Stimulated activated CD8-positive, alpha-beta memory T cell treated with anti-CD3 and anti-CD28 coated beads, Interleukin-4, amount 100 ng/mL, for 1 hour (primary cell): ENCODE data around the gene RADX.
"Not testable (repeated sequence)": the region's sequence is repeated elsewhere in the genome, so short reads cannot be mapped to it uniquely, and the experiment has no call there.

Experiments used
- DNase-seq, 2 donors: peaks; one replicate each; pipeline ENCODE4 v3.0.0-alpha.2; 2020; ENCODE audit warnings: low read depth in 2 of 2, low spot score in 1 of 2

RADX gene

GRCh38 chrX:106611679-106612392 lies at the start of gene RADX:
Gene RADX, plus strand, starts transcription at chrX:106611978. Its CDS starts 103 bp downstream, at chrX:106612081.
- peak; percentile 60 to 72 for DNase-seq

- DNase-seq: no peak
These were observed 46.8 kb upstream of the RADX start for GRCh38 chrX:106564986-106565385.

GRCh38 chrX:106566362-106566761 lies 45.4 kb upstream of the RADX start:
- DNase-seq: no peak

- no peak for DNase-seq
These were observed 29.9 kb upstream of the RADX start for GRCh38 chrX:106581856-106582255.

- DNase-seq: no peak
These were observed 26.3 kb upstream of the RADX start for GRCh38 chrX:106585478-106585877.

GRCh38 chrX:106588801-106589200 lies 23.0 kb upstream of the RADX start:
- no peak for DNase-seq

- DNase-seq: no peak
These were observed 12.4 kb upstream of the RADX start for GRCh38 chrX:106599411-106599810.

GRCh38 chrX:106606571-106606970 lies 5.2 kb upstream of the RADX start:
- no peak for DNase-seq

- no peak for DNase-seq
These were observed 3.8 kb upstream of the RADX start for GRCh38 chrX:106608016-106608415.

- DNase-seq: no peak
These were observed 480 bp upstream of the RADX start for GRCh38 chrX:106611317-106611678.

- DNase-seq: no peak
These were observed 600 bp downstream of the RADX start for GRCh38 chrX:106612393-106612763.

GRCh38 chrX:106613277-106613676 lies 1.5 kb downstream of the RADX start:
- no peak for DNase-seq

- no peak for DNase-seq
These were observed 3.3 kb downstream of the RADX start for GRCh38 chrX:106615041-106615440.

- DNase-seq: no peak
These were observed 8.0 kb downstream of the RADX start for GRCh38 chrX:106619797-106620196.

GRCh38 chrX:106621836-106622235 lies 10.1 kb downstream of the RADX start:
- no peak for DNase-seq

GRCh38 chrX:106626789-106627188 lies 15.0 kb downstream of the RADX start:
- no peak for DNase-seq

- no peak for DNase-seq
These were observed 19.8 kb downstream of the RADX start for GRCh38 chrX:106631615-106632014.

- no peak for DNase-seq
These were observed 38.0 kb downstream of the RADX start for GRCh38 chrX:106649523-106650428.

GRCh38 chrX:106653625-106654024 lies 41.8 kb downstream of the RADX start:
- DNase-seq: not testable (repeated sequence)

- no peak for DNase-seq
These were observed 58.9 kb downstream of the RADX start for GRCh38 chrX:106670631-106671030.

GRCh38 chrX:106672527-106672926 lies 60.7 kb downstream of the RADX start:
- DNase-seq: no peak

- DNase-seq: no peak
These were observed 68.9 kb downstream of the RADX start for GRCh38 chrX:106680716-106681115.
